HG03159 (cell line): ENCODE measurements around the gene SETSIP.
"Not testable (repeated sequence)": the region's sequence is repeated elsewhere in the genome, so short reads cannot be mapped to it uniquely, and the experiment has no call there.

ENCODE experiments used
- ATAC-seq: cut with Tn5 transposase; IDR thresholded peaks from one replicate; pipeline ENCODE4 v1.9.1; 2021; ENCODE audit warnings: mild to moderate bottlenecking, moderate library complexity; ENCODE audit not compliant: unreplicated experiment

Gene SETSIP, protein sequence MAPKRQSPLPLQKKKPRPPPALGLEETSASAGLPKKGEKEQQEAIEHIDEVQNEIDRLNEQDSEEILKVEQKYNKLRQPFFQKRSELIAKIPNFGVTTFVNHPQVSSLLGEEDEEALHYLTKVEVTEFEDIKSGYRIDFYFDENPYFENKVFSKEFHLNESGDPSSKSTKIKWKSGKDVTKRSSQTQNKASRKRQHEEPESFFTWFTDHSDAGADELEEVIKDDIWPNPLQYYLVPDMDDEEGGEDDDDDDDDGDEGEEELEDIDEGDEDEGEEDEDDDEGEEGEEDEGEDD

DNA sequence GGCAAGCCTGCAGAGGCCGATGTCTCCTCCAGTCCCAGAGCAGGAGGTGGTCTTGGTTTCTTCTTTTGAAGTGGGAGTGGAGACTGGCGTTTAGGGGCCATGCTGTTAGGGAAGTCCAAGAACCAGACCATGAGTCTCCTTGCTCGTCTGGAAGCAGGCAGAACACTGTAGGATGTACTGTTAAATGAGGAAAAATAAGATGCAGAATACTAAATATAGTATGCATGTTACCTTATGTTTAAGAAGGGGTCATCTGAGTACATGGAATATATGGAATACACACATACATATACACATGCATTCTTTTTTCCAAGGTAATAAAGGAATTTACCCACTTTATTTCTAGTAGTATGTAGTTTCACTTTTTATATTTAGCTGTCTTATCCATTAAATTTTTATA lies at the start of gene SETSIP:
Gene SETSIP, minus strand, starts transcription at position 101 of the 400 bp plus-strand sequence. Its CDS starts 0 bp downstream, at position 101.
- ATAC-seq = no peak

DNA sequence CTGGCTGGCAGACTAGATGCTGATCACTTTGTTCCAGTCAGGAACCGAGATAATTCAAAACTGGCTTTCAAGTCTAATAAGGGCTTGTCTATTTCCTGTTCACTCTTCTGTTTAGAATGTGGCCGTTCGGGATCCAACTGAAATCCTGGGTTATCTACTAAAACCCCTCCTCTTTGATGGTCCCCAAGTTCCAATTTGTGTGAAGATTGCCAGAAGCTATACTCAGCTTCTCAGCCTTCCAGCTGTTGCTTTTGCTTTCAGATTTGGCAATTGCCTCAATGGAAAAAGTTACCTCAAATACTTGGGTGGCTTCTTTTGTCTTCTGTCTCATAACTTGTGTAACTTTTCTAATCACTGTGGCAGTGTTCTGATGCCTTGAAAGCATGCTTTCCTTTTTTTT lies 48.7 kb upstream of the SETSIP start:
- no peak for ATAC-seq

DNA sequence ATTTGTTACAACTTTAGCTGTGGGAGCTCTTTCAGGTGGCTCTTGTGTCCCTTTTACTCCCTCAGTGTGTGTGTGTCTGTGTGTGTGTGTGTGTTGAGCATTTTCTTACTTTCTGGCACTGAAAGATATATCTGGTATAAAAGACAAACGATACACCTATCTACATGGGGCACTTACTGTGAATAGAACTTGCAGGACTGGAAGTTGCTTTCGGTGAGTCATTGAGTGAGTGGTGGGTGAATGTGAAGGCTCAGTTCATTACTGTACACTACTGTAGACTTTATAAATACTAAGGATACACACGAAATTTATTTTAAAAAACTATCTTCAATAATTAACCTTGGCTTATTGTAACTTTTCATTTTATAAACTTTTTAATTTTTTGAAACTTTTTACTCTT lies 43.6 kb upstream of the SETSIP start:
- ATAC-seq = no peak

DNA sequence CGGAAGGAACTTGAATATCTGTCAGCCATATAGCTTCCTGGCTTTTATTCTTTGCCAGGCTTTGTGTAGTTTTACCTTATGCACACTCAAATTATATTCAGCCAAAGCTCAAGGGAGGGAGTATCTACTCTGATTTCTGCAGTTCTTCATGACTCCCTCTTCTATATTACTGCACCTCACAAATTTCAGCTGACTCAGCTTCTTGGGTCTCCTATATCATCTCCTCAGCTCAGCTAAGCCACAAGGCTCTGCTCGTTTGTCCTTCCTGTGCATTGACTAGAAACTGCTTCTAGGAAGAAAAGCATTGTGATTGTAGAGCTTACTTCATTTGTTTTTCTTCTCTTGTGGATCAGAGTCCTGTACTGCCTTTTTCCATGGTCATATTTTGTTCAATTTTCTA lies 42.3 kb upstream of the SETSIP start:
- ATAC-seq = no peak

DNA sequence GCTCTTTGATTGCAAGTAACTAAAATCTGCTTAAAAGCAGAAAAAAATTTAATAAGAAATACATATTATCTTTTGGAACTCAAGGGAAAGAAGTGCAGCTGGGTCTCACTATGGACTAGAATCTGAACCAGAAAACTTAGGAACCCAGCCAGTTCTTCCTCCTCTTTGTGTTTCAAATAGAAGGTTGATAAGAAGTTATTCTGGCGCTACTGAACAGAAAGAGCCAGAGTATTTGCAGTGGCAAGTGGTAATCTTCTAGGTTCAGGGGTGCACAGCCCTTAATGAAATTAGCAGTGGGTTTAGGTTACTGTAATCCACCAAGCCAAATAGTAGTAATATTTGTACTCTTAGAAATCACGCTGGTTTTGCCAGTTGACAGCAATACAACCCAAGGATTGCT lies 33.4 kb upstream of the SETSIP start:
- no peak for ATAC-seq

DNA sequence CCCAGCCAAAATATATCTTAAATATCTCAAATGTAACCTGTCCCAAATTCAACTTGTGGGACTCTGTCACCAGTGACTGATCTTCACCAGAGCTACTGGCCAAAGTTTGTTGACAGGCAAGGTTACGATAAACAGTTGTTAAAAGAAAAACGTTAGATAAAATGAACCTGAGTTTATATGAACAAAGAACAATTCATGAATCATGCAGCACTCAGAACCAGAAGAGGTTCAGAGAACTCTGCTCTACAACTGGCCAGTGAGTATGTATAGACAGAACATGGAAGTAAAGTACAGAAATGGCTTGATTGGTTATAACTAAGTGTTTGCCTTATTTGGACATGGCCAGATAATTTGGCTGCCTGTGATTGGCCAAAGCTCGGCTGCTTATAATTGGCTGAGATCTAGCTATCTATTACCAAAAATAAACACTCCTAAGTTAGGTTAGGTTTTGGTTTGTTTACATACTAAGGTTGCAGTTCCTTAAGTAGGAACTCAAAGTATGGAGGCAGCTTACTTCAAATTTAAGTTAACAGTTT lies 30.4 kb upstream of the SETSIP start:
- ATAC-seq = no peak

DNA sequence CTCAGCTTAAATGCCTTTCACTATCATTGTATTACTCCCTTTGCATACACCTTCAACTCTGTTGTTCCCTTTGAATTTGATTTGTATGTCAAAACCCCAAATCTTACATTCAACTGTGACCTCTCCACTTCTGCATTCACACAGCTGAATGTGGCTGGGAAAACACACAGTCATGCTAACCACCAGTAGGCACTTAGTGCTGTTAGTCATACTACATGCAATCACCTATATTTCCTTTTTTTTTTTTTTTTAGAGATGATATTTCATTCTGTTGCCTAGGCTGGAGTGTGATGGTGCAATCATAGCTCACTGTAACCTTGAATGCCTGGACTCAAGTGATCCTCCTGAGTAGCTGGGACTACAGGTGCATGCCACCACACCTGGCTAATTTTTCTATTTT lies 21.1 kb upstream of the SETSIP start:
- ATAC-seq = no peak

DNA sequence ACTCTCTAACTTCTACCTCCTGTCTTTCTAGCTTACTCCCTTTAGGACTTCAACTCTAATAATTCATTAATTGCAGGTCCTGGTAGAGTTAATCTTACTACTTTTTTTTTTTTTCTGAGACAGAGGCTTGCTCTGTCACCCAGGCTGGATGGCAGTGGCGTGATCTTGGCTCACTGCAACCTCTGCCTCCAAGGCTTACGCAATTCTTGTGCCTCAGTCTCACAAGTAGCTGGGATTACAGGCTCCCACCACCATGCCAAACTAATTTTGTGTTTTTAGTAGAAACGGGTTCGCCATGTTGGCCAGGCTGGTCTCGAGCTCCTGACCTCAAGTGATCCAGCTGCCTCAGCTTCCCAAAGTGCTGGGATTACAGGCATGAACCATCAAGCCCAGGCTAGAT lies 20.7 kb upstream of the SETSIP start:
- ATAC-seq = no peak

DNA sequence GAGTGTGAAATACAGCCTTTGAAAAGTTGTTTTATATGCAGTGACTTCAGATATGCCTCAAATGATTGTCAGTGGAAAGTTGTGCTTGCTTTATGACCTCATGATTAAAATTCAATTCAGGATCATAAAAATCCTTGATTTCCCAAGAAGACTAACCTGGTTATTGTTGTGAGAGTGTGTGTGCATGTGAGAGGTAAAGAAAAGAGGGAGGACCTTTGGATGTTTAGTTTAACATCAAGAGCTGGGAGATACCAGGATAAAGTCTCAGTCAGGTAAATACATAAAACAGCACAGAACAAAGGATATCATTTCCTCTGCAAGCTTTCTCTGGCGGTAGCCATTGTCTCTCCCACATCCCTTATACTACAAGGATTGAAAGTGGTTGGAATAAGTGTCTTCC lies 19.4 kb upstream of the SETSIP start:
- ATAC-seq = no peak

DNA sequence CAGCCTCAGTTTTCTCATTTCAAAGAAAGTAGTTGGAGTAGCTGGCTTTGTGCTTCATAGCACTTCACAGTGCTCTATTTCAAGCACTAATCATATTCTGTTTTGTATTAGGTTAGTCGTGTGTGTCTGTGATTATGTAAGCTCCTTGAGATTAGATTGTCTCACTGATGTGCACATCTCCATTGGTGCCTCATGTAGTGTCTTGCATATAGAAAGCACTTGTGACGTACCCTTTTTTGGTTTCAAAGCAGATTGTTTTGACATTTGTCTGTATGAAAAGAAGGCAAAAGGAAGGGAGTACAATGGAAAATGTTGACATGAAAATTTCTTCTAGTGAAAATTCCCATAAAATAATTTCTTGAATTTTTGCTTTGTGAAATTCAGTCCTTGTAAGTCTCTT lies 18.9 kb upstream of the SETSIP start:
- ATAC-seq = no peak

DNA sequence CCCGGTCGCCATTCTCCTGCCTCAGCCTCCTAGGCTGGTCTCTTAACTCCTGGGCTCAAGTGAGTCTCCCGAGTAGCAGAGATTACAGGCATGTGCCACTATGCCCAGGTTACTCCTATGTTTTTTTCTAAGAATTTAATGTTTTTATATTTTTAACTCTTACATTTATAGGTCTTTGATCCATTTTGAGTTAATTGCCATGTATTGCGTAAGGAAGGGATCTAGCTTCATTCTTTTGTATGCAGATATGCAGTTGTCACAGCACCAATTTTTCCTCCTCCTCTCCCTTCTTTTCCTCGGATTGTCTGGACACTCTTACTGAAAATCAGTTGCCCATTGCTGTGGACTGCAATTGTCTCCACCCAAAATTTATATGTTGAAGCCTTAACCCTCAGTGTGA lies 16.4 kb upstream of the SETSIP start:
- no peak for ATAC-seq

DNA sequence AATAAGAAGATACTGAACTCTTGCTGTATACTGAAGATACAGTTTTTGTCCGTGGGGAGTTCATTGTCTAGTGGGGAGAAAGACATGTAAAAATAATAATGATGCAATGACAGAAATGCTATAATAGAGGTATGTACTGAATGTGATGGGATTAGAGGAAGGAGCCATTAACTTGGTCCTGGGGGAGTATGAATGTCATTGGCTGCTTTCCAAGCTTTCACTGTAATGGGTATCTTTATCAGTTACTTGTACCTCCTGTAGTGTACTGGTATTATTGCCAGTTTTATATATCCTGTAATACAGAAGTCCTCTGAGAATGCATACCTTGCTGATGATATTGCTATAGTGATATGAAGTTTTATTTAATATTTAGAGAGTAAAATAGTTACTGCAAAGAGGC lies 12.3 kb upstream of the SETSIP start:
- ATAC-seq = no peak

DNA sequence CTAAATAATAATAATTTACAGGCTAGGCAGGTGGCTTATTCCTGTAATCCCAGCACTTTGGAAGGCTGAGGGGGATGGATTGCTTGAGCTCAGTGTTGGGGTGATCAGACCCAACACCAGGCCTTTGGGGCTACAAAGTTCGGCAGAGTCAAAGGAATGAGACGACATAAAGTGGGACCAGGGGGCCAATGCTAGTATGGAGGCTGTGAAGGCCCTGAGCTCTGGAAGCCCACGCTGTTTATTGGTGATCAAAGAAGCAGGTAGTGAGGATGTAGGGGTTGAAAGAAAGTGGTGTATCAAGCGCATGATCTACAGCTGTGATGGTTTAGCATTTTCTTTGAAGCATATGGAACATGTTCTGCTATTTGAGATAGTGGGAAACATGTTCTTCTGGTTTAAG lies 10.5 kb upstream of the SETSIP start:
- ATAC-seq = no peak

DNA sequence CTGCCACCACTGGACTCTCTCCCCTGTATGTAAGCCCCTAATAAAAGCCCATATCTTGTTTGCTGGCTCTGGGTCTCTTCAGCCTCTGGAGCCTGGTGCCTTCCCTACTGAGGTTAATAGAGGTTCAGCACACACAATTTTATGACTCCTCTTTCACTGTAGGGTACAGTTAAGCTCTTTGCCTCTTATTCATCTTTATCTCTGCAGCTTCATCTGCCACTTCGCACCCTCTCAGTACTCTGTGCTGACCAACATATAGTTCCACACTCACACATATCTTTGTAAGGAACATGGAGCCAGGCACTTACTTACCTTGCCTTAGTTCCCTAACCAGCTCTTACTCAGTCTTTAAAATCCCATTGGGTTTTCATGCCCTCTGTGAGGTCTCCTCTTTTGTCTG lies 9.4 kb upstream of the SETSIP start:
- ATAC-seq = no peak

DNA sequence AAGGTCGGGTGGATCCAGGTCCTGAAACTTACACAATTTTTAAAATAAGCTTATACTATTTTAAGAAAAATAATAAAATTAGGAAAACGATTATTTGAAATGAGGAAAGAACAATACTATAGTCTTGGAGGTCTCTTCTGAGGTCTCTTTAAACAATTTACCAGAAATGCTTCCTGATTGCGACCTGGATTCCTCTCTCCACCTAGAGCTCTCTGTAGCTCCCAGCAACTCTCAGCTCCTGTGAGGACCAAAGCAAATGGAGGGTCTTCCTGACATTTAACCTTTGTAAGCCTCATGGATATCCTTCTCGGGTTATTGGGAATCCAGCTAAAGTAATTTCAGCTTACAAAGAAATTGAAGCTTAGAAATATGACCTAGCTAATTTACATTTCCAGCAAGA lies 5.8 kb upstream of the SETSIP start:
- no peak for ATAC-seq

DNA sequence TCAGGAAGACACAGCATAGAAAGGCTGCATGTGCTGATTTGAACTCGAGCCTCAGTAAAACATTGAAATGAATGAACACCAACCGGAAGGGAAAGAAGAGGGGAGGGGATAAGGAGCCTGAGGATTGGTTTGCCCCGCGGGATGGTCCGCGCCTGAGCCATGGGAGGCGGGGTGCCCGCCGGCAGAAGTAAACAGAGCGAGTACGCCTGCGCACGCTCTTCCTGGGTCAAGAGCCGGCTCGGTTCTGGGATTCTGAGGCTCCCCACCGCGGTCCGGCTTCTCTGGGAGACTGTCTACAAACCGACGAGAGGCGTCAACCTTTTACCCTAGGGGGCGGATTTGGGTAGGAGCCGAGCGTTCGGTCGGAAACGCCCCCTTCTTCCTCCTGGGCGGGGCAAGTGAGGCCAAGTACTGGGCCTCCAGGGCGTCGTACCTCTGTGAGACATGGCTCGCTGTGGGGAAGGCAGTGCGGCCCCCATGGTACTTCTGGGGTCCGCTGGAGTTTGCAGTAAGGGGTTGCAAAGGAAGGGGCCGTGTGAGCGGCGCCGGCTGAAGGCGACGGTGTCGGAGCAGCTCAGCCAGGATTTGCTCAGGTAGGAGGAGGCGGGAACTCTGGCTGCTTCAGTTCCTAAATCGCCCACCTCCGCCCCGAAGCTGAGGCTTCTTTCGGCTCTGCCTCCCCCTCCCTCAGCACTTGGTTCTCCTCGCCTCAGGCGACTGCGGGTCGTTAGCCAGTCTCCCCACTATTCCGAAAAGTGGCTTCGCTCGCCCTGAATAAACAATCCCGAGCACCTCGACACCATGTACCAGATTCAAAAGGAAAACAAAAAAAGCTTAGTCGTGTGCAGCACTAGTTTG lies 5.1 kb upstream of the SETSIP start, which contains the start of gene BTBD8:
Gene BTBD8, plus strand, starts transcription at position 218 of the 858 bp plus-strand sequence. Its CDS starts 227 bp downstream, at position 445.
- peak; percentile 97 for ATAC-seq

DNA sequence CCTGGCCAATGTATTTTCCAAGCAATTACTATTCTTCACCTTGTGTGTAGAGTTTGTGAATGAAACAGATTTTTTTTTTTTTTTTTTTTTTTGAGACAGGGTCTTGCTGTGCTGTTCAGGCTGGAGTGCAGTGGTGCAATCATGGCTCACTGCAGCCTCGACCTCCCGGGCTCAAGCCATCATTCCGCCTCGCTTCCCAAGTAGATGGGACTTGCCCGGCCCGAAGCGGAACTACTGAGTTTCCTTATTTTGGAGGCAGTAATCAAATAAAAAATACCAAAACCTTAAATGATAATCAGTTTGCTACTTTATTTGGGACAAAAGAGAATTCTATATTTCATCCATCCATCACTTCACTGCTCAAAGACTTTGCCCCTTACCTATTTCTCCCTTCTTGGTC lies 4.2 kb upstream of the SETSIP start:
- no peak for ATAC-seq

DNA sequence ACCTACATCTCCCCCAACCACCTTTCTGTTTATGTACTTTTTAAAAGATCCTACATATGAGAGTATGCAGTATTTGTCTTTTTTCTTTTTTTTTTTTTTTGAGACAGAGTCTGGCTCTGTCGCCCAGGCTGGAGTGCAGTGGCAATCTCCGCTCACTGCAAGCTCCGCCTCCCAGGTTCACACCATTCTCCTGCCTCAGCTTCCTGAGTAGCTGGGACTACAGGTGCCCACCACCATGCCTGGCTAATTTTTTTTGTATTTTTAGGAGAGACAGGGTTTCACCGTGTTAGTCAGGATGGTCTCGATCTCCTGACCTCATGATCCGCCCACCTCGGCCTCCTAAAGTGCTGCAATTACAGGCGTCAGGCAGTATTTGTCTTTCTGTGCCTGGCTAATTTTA lies 2.9 kb upstream of the SETSIP start:
- not testable (repeated sequence) for ATAC-seq

DNA sequence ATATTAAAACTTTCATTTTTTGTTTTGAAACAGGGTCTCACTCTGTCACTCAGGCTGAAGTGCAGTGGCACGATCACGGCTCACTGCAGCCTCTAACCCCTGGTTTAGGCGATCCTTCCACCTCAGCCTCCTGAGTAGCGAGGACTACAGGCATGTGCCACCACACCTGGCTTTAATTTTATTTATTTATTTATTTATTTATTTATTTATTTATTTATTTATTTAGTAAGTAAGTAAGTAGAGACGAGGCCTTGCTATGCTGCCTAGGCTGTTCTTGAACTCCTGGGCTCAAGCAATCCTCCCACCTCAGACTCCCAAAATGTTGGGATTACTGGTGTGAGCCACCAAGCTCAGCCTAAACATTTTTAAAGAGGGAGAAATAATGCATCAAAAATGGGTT lies 1.2 kb upstream of the SETSIP start:
- ATAC-seq = no peak

DNA sequence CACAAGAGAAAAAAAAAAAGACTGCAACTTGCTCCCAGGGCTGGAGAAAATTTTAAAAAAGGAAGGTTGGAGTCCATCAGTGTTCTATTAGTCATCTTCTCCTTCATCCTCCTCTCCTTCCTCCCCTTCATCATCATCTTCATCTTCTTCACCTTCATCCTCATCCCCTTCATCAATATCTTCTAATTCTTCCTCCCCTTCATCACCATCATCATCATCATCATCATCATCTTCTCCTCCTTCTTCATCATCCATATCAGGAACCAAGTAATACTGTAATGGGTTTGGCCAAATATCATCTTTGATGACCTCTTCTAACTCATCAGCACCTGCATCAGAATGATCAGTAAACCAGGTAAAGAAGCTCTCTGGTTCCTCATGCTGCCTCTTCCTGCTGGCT lies 765 bp downstream of the SETSIP start:
- ATAC-seq = not testable (repeated sequence)

DNA sequence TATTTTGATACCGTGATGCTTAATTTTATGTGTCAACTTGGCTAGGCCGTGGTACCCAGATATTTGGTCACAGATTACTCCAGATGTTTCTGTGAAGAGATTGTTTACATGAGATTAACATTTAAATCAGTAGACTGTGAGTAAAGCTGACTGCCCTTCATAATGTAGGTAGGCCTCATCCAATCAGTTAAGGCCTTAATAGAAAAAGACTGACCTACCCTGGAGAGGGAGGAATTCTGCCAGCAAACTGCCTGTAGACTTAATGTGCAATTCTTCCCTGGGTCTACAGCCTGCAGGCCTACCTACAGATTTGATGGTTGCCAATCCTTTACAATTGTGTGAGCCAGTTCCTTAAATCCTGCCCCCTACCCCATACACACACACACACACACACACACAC lies 4.3 kb downstream of the SETSIP start:
- ATAC-seq = no peak

DNA sequence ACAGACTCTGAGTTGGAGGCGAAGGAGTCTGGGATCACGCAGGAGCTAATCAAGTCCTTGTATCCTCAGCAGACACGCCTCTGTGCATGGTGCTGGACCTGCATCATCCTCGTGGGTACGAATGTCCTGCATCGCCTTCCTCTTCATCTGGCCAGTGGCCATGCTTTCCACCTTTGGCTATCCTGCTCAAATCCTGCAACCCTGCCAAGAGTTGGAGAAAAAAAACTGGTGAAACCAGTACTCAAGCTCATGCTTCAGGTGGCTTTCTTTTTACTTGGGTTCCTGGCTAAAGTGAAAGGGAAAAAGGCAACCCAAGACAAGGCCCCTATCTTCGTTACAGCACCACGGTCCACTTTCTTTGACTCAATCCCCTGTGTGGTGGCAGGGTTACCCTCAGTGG lies 8.9 kb downstream of the SETSIP start:
- ATAC-seq = no peak
